Measurements from ENCODE around the gene SLC16A10.

- TF ChIP-seq CTCF (IDR thresholded peaks at IDR 0.05), result no peak
- no peak for TF ChIP-seq POLR2A (IDR thresholded peaks at IDR 0.05)
Measured at GRCh38 chr6:111239461-111239860, 152.2 kb downstream of the SLC16A10 start.
